Measurements from ENCODE around the gene KLF9. TPM values are rescaled to one million over a fixed set of nuclear protein-coding genes. Genes with fewer than 3 reads are reported as not detected.
"Not testable (repeated sequence)": the region's sequence is repeated elsewhere in the genome, so short reads cannot be mapped to it uniquely, and the experiment has no call there.

The KLF9 gene
- total RNA-seq, 1 donor from 2014 or later: 98.7 TPM

DNA sequence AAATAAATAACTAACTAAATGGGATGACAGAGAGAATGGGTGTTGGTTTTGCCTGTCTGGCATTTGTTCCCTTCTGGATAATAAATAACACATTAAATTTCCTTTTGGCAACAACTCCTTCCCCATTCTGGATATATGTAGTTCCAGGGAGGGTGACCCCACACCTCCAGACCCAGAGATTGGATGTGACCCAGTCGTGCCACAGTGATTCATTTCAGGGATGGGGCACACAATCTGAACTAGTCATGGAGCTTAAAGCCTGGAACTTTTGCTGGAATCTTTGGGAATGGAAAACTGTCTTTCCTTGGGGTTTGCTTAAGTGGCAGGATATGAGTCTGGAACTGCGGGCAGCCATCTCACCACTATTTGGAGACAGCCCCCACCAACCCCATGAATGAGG is 11.3 kb downstream of the KLF9 start:
- DNase-seq (ENCODE audit: low spot score in 2 of 2): peak in 1 of 2 donors; percentile 64
- Histone ChIP-seq H3K27me3 (no peaks in the 10 kb centered on the region), H3K4me3 (peak overlapping the region; percentile 11 to 92), H3K27ac (peak overlapping the region; percentile 57 to 69), H3K9me3 (no peaks in the 10 kb centered on the region), H3K36me3 (peaks cover 3 to 8% of the 10 kb centered on the region in 2 donors), H3K4me1 (peaks cover 34 to 91% of the 10 kb centered on the region in 2 donors)
- TF ChIP-seq, protein P1, sequence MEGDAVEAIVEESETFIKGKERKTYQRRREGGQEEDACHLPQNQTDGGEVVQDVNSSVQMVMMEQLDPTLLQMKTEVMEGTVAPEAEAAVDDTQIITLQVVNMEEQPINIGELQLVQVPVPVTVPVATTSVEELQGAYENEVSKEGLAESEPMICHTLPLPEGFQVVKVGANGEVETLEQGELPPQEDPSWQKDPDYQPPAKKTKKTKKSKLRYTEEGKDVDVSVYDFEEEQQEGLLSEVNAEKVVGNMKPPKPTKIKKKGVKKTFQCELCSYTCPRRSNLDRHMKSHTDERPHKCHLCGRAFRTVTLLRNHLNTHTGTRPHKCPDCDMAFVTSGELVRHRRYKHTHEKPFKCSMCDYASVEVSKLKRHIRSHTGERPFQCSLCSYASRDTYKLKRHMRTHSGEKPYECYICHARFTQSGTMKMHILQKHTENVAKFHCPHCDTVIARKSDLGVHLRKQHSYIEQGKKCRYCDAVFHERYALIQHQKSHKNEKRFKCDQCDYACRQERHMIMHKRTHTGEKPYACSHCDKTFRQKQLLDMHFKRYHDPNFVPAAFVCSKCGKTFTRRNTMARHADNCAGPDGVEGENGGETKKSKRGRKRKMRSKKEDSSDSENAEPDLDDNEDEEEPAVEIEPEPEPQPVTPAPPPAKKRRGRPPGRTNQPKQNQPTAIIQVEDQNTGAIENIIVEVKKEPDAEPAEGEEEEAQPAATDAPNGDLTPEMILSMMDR (IDR thresholded peaks at IDR 0.05): no peak
- intact Hi-C loops (cut with DNase I): no loop called here

DNA sequence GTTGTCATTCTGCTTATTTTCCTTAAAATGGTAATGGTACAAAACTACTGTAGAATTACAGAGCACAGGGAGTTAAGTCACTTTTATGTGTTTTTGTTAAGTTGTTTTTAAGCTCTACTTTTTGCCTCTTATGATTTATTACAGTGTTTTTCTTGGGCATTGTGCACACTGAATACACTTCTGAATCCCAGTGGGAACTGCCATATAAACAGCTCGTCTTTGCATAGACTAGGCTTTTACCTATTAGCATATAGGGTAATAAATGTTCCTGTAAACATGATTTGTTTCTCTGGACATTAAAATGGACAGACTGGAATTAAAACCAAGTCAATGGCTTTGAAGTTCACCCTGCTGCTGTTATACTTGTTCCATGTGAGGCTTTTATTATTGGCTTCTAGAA is 12.2 kb downstream of the KLF9 start:
- TF ChIP-seq, protein P1 (IDR thresholded peaks at IDR 0.05): no peak
- H3K4me1 ChIP-seq: peaks cover 29 to 88% of the 10 kb centered on the region in 2 donors

DNA sequence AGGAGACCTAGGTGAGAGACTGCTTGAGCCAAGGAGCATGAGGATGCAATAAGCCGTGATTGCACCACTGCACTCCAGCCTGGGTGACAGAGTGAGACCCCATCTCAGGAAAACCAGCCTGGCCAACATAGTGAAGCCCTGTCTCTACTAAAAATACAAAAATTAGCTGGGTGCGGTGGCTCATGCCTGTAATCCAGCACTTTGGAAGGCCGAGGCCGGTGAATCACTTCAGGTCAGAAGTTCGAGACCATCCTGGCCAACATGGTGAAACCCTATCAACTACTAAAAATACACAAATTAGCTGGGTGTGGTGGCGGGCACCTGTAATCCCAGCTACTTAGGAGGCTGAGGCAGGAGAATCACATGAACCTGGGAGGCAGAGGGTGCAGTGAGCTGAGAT is 13.2 kb downstream of the KLF9 start:
- intact Hi-C loops (cut with DNase I); H3K36me3 ChIP-seq; H3K9me3 ChIP-seq; H3K27me3 ChIP-seq: not testable (repeated sequence)
- peak overlapping the region in 1 of 2 donors; percentile 38 for H3K27ac ChIP-seq
- peak in 1 of 2 donors; percentile 56 for DNase-seq (ENCODE audit: low spot score in 2 of 2)
- peak overlapping the region in 1 of 2 donors; percentile 19 for H3K4me3 ChIP-seq
- peaks cover 27 to 85% of the 10 kb centered on the region in 2 donors for H3K4me1 ChIP-seq

More for the DNA sequence above, 12.2 kb downstream of the KLF9 start:
- Histone ChIP-seq H3K27me3 (no peaks in the 10 kb centered on the region), H3K27ac (peak overlapping the region in 1 of 2 donors; percentile 13), H3K36me3 (no peaks in the 10 kb centered on the region), H3K4me3 (peak overlapping the region in 1 of 2 donors; percentile 92), H3K9me3 (no peaks in the 10 kb centered on the region)
- DNase-seq (ENCODE audit: low spot score in 2 of 2): no peak
- intact Hi-C loops (cut with DNase I): no loop called here

DNA sequence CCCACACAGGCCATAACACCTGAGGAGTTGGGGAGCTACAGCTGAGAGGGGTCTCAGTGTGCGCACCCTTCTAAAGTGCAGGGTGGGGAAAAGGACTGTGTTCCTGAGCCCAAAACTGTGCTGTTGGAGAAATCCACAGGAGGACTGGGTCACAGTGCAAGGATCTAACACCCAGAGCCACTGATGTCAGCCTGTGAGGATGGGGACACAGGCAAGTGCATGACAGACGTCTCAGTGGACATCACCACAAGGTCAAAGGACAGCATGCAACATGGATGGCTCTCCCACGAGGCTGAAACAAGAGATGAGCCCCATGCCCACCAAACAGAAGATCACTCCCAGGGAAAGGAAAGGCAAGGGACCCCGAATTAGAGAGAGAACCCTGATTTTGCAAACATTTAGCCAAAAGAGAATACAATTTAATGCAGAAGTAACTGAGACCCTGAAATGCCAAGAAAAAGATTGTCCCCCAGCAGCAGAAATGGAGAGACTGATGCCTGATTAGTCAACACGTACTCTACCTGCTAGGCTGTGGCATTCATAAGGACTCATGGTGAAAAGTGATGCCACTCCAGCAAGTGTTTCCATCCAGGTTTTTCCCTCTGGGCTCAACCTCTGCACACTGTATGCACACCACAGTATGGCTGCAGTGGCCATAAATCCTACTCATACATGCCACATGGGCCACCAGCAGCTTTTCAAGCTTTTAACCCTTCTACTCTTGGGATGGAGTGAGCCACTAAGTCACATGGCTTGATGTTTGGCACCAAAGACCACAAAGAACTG is 14.2 kb downstream of the KLF9 start:
- intact Hi-C loops (cut with DNase I): no loop called here
- TF ChIP-seq, protein P1 (IDR thresholded peaks at IDR 0.05): no peak
- no peaks in the 10 kb centered on the region for H3K27me3 ChIP-seq
- no peaks in the 10 kb centered on the region for H3K36me3 ChIP-seq
- H3K4me1 ChIP-seq: peaks cover 18 to 77% of the 10 kb centered on the region in 2 donors
- peak overlapping the region in 1 of 2 donors; percentile 19 for H3K4me3 ChIP-seq
- H3K27ac ChIP-seq: peak overlapping the region; percentile 1 to 38
- no peaks in the 10 kb centered on the region for H3K9me3 ChIP-seq
- peak in 1 of 2 donors; percentile 60 for DNase-seq (ENCODE audit: low spot score in 2 of 2)

DNA sequence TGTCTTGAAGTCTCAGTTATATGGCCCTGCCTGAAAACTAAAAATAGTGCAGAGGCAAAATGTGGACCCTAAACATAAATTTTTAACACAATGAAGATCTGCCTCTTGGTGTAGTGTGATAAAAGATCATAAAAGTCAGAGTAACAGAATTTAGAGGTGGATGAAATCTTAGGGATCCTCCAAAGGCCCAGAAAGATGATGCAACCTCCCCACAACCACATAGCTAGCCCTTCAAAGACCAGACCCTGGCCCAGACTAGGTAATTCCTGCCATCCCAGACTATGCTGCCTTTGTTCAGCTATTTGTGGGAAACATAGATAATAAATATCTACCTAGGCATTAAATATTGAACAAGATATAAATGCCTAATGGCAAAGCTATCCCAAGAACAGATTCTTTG is 15.3 kb downstream of the KLF9 start:
- Histone ChIP-seq H3K4me3 (peak overlapping the region in 1 of 2 donors; percentile 5), H3K27ac (peak overlapping the region in 1 of 2 donors; percentile 1), H3K9me3 (no peaks in the 10 kb centered on the region), H3K4me1 (peaks cover 10 to 73% of the 10 kb centered on the region in 2 donors), H3K27me3 (no peaks in the 10 kb centered on the region), H3K36me3 (no peaks in the 10 kb centered on the region)
- DNase-seq (ENCODE audit: low spot score in 2 of 2): no peak
- TF ChIP-seq, protein P1 (IDR thresholded peaks at IDR 0.05): no peak
- intact Hi-C loops (cut with DNase I): no loop called here

DNA sequence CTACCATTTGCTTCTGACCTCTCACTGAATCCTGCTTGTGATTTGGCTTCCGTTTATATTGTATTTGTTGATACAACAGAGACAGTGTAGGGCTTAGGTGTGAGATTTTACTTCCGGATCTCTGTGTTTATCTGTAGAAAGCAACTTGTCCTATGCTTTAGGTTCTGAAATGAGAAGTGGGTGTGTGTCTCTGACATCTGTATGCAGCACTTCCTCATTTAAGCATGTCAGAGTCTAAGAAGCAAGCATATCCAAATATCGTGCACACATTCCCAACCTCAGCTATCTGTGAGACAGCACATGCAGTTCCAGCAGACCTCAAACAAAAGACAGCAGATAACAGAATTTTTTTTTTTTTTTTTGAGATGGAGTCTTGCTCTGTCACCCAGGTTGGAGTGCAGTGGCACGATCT is 16.3 kb downstream of the KLF9 start:
- intact Hi-C loops (cut with DNase I): no loop called here
- peak in 1 of 2 donors; percentile 54 for DNase-seq (ENCODE audit: low spot score in 2 of 2)
- Histone ChIP-seq H3K4me1 (peaks cover 13 to 70% of the 10 kb centered on the region in 2 donors), H3K36me3 (no peaks in the 10 kb centered on the region), H3K4me3 (peak overlapping the region in 1 of 2 donors; percentile 5), H3K27me3 (no peaks in the 10 kb centered on the region), H3K9me3 (no peaks in the 10 kb centered on the region), H3K27ac (no peak overlapping the region)
- TF ChIP-seq, protein P1 (IDR thresholded peaks at IDR 0.05): no peak
